AG09309 (cell line): ENCODE measurements around the gene EFCAB14.

ENCODE experiments used
- DNase-seq: peaks from one replicate; pipeline ENCODE4 v3.0.0-alpha.2; 2010; ENCODE audit warnings: low read depth
- H3K4me3 ChIP-seq: 2 replicates; pipeline ENCODE4 v1.5.1; 2011; ENCODE audit warnings: mild to moderate bottlenecking, low read depth, low read length, moderate library complexity; ENCODE audit not compliant: control insufficient read depth
- CTCF ChIP-seq: IDR thresholded peaks from 2 replicates; pipeline ENCODE4 v1.5.1; 2011; ENCODE audit warnings: mild to moderate bottlenecking, low read depth, low read length, inconsistent platforms; ENCODE audit not compliant: insufficient read depth, control insufficient read depth; ENCODE audit errors: missing control alignments

The EFCAB14 gene

DNA sequence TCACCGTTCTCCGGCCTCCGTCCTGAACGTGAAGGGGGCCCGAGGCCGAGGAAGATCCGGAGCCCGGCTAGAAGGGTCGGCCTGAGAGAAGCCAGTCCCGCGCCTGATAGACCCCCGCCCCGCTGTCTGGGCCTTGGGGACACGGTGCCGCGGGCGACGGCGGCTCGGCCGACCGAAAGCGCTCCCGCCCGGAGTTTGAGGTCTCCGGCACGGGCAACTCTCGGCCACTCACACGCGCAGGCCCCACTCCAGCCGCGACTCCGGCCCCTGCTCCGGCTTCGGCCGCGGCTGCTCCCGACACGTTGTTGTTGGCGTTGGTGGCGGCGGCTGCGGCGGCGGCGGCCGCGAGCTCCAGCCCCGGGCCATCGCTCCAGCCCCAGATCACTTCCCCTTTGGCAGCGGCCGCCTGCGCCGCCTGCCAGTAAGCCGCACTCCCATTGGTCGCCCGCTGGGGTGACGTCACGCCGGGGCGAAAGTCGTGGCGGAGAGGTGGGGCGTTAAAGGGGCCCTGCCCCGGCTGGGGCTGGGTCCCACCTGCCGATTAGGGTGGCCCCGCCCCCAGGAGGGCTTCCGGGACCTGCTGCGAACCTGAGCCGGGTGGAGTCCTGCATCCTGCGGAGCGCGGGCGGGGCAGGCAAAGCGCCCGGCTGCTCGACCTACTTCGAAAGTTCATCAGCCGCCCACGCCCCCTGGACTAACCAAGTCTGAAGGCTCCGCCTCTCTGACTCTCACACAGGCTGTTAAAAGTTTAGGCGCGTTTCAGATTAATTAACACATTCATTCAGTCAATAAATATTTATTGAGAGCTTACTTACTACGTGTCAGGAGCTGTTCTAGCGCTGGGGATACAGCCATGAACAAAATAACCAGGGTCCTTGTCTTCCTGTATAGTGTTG, at the start of gene EFCAB14:
TSS of gene EFCAB14 (minus strand) at position 388 of the 896 bp plus-strand sequence. CDS start 1,027 bp downstream, outside the sequence.
- peak; percentile 47 for DNase-seq
- H3K4me3 ChIP-seq: peak within 1 kb of the TSS; percentile 83
- TF ChIP-seq CTCF: no peak

- no peak for TF ChIP-seq CTCF
- DNase-seq: no peak
Observed at GRCh38 chr1:46768445-46768844, 49.5 kb upstream of the EFCAB14 start.

DNA sequence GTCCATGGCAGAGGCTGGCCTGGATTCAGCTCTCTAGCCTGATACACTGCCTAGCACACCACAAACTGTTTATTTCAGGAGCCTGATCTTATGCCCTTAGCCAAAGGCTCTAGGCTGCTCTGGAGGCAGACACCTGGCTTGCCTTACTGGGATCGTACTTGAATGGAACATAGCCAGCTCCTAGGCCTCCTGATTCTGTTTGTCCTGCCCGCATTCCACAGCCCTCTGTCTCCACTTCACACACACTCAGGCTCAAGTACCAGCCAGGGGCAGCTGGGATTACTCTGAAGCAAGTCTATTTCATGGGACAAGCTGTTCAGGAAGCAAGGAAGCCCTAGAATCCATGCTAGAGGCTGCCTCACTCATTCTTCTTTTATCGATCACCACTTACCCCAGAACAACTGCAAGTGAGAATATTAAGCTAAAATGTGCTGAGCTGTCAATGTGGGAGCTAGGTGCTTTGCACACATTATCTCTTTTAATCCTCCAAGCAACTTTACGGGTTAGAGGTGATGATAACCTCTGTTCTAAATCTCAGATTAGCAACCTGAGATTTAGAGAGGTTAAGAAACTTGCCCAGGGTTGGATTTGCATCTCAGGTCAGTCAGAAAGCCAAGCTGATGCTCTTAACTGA, 48.9 kb upstream of the EFCAB14 start:
- TF ChIP-seq CTCF: no peak
- DNase-seq: no peak
- H3K4me3 ChIP-seq: no peak overlapping the region

More at GRCh38 chr1:46768445-46768844, 49.5 kb upstream of the EFCAB14 start:
- no peak overlapping the region for H3K4me3 ChIP-seq

DNA sequence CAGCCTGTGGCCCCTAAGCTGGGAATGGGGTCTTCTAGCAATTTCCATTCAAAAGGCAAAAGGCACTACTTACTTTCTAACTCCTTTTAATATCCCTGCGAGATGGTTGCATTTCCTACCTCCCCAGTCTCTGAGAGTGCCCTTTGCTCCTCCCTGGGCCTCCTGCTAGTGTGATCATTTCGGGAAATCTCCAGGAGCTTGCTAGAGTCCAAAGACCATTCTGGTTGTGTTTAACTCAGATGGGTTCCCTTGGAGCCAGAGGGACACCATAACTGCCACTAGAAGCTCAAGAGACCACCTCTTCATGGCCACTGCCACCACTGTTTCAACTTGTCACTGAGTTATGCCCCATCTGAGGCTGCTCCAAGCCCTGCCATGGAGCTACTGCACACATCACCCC, 45.5 kb upstream of the EFCAB14 start:
- TF ChIP-seq CTCF: no peak
- no peak overlapping the region for H3K4me3 ChIP-seq
- DNase-seq: no peak

DNA sequence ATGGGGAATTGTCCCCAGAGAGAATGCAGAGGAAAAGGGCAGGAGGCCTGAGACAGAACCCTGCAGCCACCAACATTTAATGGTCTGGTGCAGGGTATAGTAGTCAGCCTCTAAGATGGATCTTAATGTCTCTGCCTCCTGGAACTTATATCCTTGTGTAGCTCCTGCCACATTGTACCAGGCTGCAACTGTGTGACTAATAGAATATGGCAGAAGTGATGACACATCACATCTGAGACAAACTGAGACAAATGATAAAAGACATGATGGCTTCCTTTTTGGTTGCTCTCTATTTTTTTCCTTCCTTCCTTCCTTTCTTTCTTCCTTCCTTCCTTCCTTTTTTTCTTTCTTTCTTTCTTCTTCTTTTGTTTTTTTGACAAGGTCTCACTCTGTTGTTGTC, 42.8 kb upstream of the EFCAB14 start:
- no peak for DNase-seq
- TF ChIP-seq CTCF: no peak
- no peak overlapping the region for H3K4me3 ChIP-seq

DNA sequence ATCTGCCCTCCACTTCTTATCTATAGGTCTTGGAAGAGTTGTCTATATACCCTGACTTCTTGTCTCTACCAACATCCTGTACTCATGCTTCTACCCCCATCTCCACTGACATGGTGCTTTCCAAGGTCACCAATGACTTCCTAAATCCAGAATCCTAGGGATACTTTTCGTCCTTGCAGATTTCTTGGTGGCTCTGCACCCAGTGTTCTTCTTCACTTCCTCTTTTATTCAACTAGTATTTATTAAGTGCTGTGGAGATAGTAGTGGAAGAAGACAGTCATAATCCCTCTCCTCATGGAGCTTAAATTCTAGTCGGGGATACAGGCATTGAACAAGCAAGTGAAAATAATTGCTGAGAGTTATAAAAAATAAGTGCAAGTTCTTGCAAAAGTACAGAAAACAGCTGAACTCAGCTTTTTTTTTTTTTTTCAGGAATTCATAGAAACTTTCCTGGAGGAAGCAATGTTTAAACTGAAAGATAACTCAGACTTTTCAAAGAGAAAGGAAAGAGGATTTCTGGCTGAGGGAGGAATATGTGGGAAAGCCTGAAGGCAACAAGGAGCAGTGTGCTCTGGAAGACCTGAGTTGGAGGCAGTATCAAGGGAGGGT, 41.7 kb upstream of the EFCAB14 start:
- no peak for DNase-seq
- no peak for TF ChIP-seq CTCF

More for the DNA sequence above, 41.7 kb upstream of the EFCAB14 start:
- H3K4me3 ChIP-seq: no peak overlapping the region
